ENCODE measurements around the gene SERPIND1. TPM values are rescaled to one million over a fixed set of nuclear protein-coding genes. Genes with fewer than 3 reads are reported as not detected.
"Not testable (repeated sequence)": the region's sequence is repeated elsewhere in the genome, so short reads cannot be mapped to it uniquely, and the experiment has no call there.

SERPIND1 gene
- total RNA-seq, 1 donor from 2014 or later, result not detected

DNA sequence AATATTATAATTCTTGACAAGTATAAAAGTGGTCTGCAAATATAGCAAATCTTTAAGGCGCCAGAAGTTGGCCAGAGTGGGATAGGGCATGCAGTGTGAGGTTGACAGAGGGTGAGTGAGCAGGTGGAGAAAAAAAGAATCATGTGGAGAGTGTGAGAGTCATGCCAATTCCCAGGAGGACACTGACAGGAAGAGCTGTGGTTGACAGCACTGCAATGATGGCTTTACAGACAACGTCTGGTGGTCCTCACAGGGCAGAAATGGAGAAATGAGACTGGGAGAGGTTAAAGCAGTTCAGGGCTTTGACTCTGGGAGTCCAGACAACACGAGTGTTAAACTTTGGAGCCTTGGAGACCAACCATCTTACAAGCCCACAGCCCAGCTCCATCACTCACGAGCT, 34.9 kb downstream of the SERPIND1 start:
- intact Hi-C loops (cut with micrococcal nuclease), result no loop called here
- H3K27me3 Mint-ChIP-seq (ENCODE audit: low read depth), result no peaks in the 10 kb centered on the region
- no peak for DNase-seq (ENCODE audit: low spot score)
- H3K36me3 Mint-ChIP-seq (ENCODE audit: low read depth), result peaks cover 74% of the 10 kb centered on the region
- no peaks in the 10 kb centered on the region for H3K9me3 Mint-ChIP-seq
- H3K27ac Mint-ChIP-seq, result no peak overlapping the region
- no peak overlapping the region for H3K4me3 Mint-ChIP-seq (ENCODE audit: low read depth)
- peaks cover 13% of the 10 kb centered on the region for H3K4me1 Mint-ChIP-seq (ENCODE audit: low read depth)

DNA sequence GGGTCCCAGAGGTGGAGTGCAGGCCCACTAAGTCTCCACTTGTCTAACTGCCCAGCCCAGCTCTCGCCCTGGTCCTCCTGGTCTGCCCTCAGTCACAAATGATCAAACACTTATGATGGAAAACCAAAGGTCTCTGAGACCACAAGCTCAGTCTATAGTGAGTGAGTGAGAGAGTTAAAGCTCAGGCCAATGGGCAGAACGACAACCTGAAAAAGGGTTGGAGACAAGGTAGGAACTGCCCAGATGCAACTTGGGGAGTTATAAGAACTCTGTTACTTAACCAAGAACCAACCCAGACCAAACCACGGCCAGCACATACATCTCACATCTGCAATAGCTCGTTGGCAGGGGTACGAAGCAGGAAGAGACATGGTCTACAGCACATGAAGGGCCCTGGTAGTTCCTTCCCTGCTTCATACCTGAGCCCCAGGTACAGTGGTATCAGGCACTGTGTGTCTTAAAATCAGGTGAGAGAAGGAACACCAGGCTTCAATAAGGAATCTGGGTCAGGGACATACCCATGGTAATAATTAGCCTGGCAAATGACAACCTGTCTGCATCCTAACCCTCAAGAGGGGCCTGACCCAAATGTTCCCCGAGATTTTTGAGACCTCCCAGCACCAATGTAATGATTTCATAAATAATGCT, 35.7 kb downstream of the SERPIND1 start:
- H3K4me3 Mint-ChIP-seq (ENCODE audit: low read depth), result no peak overlapping the region
- H3K27me3 Mint-ChIP-seq (ENCODE audit: low read depth), result no peaks in the 10 kb centered on the region
- peaks cover 73% of the 10 kb centered on the region for H3K36me3 Mint-ChIP-seq (ENCODE audit: low read depth)
- H3K27ac Mint-ChIP-seq, result no peak overlapping the region
- intact Hi-C loops (cut with micrococcal nuclease), result no loop called here
- no peaks in the 10 kb centered on the region for H3K9me3 Mint-ChIP-seq
- peaks cover 13% of the 10 kb centered on the region for H3K4me1 Mint-ChIP-seq (ENCODE audit: low read depth)
- no peak for DNase-seq (ENCODE audit: low spot score)

DNA sequence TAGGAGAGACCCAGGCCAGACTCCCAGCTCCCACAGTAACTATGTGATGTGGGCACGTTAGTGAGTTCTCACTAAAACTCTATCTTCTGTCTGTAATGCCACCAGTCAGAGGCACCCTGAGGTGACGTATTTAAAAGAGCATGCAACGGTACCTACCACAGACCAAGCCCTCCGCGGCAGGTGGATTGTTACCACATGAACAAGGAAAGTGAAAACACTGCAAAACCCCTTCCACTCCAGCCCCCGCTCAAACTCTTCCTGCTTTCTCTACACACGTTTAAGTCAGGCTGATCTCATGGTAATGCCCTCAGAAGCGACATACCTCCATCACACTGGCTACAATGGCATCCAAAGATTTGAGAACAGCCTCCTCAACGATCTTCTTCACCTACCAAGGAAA, 36.7 kb downstream of the SERPIND1 start:
- Mint-ChIP-seq H3K9me3 (no peaks in the 10 kb centered on the region), H3K4me1 (ENCODE audit: low read depth) (peaks cover 13% of the 10 kb centered on the region), H3K27me3 (ENCODE audit: low read depth) (no peaks in the 10 kb centered on the region), H3K36me3 (ENCODE audit: low read depth) (peaks cover 71% of the 10 kb centered on the region), H3K4me3 (ENCODE audit: low read depth) (no peak overlapping the region), H3K27ac (no peak overlapping the region)
- intact Hi-C loops (cut with micrococcal nuclease), result no loop called here
- no peak for DNase-seq (ENCODE audit: low spot score)

DNA sequence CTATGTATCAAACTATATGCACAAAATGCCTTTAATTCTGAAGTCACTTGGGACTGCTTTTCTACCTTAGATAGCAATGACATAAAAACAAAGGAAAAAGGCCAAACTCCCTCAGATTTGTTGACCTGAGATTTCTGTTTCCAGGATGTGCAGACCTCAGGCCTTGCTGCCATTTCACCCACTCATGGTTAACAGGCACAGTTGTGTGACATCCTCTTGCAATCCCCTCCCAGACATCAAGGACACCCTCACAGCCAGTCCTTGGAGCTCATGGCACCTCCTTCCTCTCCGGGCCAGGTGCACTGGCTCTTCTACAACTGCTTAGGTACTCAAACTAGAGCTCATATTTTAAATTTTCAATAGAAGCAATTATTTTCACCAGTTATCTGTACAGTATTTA, 37.3 kb downstream of the SERPIND1 start:
- no peaks in the 10 kb centered on the region for H3K9me3 Mint-ChIP-seq
- DNase-seq (ENCODE audit: low spot score), result no peak
- H3K36me3 Mint-ChIP-seq (ENCODE audit: low read depth), result peaks cover 67% of the 10 kb centered on the region
- intact Hi-C loops (cut with micrococcal nuclease), result no loop called here
- H3K4me1 Mint-ChIP-seq (ENCODE audit: low read depth), result peaks cover 11% of the 10 kb centered on the region
- H3K4me3 Mint-ChIP-seq (ENCODE audit: low read depth), result no peak overlapping the region
- no peaks in the 10 kb centered on the region for H3K27me3 Mint-ChIP-seq (ENCODE audit: low read depth)
- H3K27ac Mint-ChIP-seq, result no peak overlapping the region

DNA sequence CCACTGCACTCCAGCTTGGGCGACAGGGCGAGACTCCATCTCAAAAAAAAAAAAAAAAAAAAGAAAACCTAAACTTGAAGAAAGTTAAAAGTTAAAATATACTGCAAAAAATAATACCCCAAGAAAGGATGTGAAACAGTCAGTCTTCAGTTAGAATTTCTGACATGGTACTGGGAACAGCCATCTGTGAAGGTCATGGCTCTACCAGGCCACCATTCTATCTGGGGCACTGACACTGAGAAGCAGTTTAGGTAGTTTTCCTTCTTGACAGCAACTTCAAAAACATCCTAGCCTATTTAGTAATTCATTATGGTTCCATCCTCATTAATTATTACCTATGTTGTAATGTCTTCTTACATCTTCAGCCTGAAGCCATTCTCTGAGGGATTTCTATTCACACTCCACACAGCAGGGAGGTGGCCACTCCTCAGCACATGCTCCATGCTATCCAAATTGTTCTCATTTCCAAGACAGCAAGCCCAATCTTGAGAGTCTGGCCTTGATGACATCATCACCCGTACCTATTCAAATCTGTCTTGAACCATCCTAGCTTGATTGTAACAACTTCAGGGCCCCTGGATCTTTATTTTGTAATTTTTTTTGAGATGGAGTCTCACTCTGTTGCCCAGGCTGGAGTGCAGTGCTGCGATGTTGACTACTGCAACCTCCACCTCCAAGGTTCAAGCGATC, 38.2 kb downstream of the SERPIND1 start:
- Mint-ChIP-seq H3K27ac (no peak overlapping the region), H3K9me3 (no peaks in the 10 kb centered on the region), H3K4me3 (ENCODE audit: low read depth) (no peak overlapping the region), H3K4me1 (ENCODE audit: low read depth) (peaks cover 11% of the 10 kb centered on the region), H3K27me3 (ENCODE audit: low read depth) (no peaks in the 10 kb centered on the region), H3K36me3 (ENCODE audit: low read depth) (peaks cover 71% of the 10 kb centered on the region)
- DNase-seq (ENCODE audit: low spot score), result no peak
- intact Hi-C loops (cut with micrococcal nuclease), result no loop called here

DNA sequence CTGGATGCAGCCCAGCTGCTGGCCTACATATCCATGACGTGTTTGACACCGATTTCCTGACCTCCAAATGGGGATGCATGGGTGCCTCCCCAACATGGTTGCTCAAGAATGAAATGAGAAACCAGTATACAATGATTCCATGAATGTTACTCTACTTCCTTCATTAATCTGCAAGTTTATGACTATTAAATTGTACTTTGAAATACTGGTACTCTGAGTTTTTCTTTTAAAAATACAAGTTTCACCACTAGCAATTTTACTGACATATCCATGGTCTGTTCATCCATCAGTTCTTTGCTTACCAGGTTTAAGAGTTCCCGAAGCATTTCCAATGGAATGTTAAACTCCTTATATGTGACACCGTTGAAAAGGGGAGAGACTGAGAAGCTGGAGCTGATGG, 39.1 kb downstream of the SERPIND1 start:
- H3K27me3 Mint-ChIP-seq (ENCODE audit: low read depth), result no peaks in the 10 kb centered on the region
- H3K4me1 Mint-ChIP-seq (ENCODE audit: low read depth), result peaks cover 11% of the 10 kb centered on the region
- H3K27ac Mint-ChIP-seq, result no peak overlapping the region
- no peak overlapping the region for H3K4me3 Mint-ChIP-seq (ENCODE audit: low read depth)
- H3K9me3 Mint-ChIP-seq, result no peaks in the 10 kb centered on the region
- peaks cover 67% of the 10 kb centered on the region for H3K36me3 Mint-ChIP-seq (ENCODE audit: low read depth)
- intact Hi-C loops (cut with micrococcal nuclease), result no loop called here
- DNase-seq (ENCODE audit: low spot score), result no peak

DNA sequence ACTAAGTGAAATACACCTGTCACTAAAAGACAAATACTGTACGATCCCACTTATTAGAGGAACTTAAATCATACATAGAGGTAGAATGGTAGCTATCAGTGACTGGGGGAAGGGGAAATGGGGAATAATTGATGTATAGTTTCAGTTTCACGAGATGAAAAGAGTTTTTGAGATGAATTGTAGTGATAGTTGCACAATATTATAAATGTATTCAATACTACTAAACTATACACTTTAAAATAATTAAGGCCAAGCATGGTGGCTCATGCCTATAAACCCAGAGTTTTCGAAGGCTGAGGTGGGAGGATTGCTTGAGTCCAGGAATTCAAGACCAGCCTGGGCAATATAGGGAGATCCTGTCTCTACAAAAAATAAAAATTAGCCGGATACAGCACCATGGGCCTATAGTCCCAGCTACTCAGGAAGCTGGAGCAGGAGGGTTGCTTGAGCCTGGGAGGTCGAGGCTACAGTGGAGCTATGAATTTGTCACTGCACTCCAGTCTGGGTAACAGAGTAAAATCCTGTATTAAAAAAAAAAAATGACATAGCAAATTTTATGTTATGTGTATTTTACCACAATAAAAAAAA, 40.4 kb downstream of the SERPIND1 start:
- peaks cover 71% of the 10 kb centered on the region for H3K36me3 Mint-ChIP-seq (ENCODE audit: low read depth)
- DNase-seq (ENCODE audit: low spot score), result no peak
- H3K4me1 Mint-ChIP-seq (ENCODE audit: low read depth), result peaks cover 11% of the 10 kb centered on the region
- H3K27ac Mint-ChIP-seq, result no peak overlapping the region
- H3K4me3 Mint-ChIP-seq (ENCODE audit: low read depth), result no peak overlapping the region
- H3K27me3 Mint-ChIP-seq (ENCODE audit: low read depth), result no peaks in the 10 kb centered on the region
- H3K9me3 Mint-ChIP-seq, result no peaks in the 10 kb centered on the region
- intact Hi-C loops (cut with micrococcal nuclease), result no loop called here

DNA sequence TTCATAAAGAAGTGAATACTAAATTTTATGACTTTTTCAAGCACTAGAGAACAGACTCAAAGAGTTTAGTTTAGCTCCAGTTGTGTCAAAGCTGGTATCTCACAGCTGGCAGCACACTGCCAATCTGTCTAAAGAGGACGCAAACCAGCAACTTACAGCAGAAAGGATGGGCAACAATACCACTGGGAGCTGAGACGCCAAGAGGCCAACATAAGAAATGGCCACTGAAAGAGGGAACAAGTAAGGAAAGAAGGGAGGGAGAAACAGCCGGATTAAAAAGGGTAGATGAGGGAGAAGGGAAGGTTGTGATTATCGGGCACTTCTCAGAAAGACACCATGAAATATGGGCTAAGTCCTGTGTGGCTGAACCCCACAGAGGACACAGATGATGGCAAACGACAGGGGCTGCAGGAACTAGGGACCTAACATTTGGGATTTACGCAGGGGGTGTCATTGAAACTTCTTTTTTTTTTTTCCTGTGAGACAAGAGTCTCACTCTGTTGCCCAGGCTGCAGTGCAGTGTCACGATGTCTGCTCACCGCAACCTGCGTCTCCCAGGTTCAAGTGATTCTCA, 41.7 kb downstream of the SERPIND1 start:
- H3K4me1 Mint-ChIP-seq (ENCODE audit: low read depth), result peaks cover 10% of the 10 kb centered on the region
- H3K36me3 Mint-ChIP-seq (ENCODE audit: low read depth), result peaks cover 66% of the 10 kb centered on the region
- intact Hi-C loops (cut with micrococcal nuclease), result no loop called here
- H3K9me3 Mint-ChIP-seq, result no peaks in the 10 kb centered on the region
- no peaks in the 10 kb centered on the region for H3K27me3 Mint-ChIP-seq (ENCODE audit: low read depth)
- no peak overlapping the region for H3K4me3 Mint-ChIP-seq (ENCODE audit: low read depth)
- DNase-seq (ENCODE audit: low spot score), result no peak
- H3K27ac Mint-ChIP-seq, result no peak overlapping the region

DNA sequence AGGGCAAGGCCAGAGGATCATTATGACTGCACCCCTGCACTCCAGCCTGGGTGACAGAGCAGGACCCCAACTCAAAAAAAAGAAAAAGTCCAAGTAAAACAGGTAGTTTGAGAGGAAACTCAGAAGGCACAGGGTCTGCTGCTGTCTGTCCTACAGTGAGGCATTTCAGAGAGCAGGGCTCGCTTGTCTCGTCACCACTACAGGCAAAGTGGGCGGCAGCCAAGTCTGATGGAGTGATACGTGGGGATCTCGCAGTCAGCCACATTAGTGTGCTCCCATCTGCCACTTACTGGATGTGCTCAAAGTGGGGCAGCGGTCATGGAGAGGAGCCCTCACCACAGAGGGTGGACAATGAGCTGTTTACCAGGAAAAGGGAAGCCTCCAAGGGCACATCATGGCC, 42.6 kb downstream of the SERPIND1 start:
- H3K27me3 Mint-ChIP-seq (ENCODE audit: low read depth), result no peaks in the 10 kb centered on the region
- intact Hi-C loops (cut with micrococcal nuclease), result no loop called here
- peaks cover under 1% of the 10 kb centered on the region for H3K4me1 Mint-ChIP-seq (ENCODE audit: low read depth)
- H3K27ac Mint-ChIP-seq, result no peak overlapping the region
- no peak for DNase-seq (ENCODE audit: low spot score)
- H3K36me3 Mint-ChIP-seq (ENCODE audit: low read depth), result peaks cover 56% of the 10 kb centered on the region
- no peaks in the 10 kb centered on the region for H3K9me3 Mint-ChIP-seq
- no peak overlapping the region for H3K4me3 Mint-ChIP-seq (ENCODE audit: low read depth)

DNA sequence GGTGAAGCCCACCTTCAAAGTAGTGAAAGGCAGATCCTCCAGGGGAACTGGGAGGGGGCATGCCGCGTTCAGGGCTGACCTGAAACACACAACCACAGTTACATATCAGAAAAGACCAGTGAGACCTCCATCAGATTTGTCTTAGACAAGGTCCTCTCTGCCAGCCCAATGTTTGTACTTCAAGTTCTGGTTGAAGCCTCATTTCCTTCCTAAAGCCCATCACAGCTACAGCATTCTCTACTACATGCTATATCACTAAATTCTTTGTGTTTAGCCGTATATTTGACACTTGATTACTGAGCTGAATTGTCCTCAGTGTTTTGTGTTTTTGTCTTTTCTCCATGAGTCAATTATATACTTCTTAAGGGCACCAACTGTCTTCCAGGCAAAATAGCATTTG, 44.6 kb downstream of the SERPIND1 start:
- Mint-ChIP-seq H3K27ac (no peak overlapping the region), H3K27me3 (ENCODE audit: low read depth) (no peaks in the 10 kb centered on the region), H3K4me1 (ENCODE audit: low read depth) (no peaks in the 10 kb centered on the region), H3K36me3 (ENCODE audit: low read depth) (peaks cover 46% of the 10 kb centered on the region), H3K4me3 (ENCODE audit: low read depth) (no peak overlapping the region), H3K9me3 (no peaks in the 10 kb centered on the region)
- intact Hi-C loops (cut with micrococcal nuclease), result no loop called here
- no peak for DNase-seq (ENCODE audit: low spot score)

DNA sequence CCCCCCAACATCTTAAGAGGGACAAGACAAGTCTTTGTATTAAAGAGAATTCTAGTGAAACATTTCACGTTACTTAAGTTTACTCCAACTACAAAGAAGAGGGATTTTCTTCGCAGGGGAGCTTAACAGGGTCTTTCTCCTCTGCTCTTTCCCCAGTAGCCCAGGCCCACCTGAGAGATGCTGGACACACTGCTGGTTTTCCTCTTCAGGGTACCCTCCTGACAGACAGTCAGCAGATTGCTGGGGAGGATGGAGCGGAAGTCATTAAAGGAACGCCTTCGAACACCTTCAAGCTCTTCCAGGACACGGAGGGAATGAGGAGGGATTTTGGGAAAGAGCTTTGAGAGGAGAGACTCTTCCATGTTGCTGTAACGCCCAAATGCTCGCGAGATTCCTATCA, 45.6 kb downstream of the SERPIND1 start:
- H3K9me3 Mint-ChIP-seq, result no peaks in the 10 kb centered on the region
- no peak for DNase-seq (ENCODE audit: low spot score)
- no peaks in the 10 kb centered on the region for H3K4me1 Mint-ChIP-seq (ENCODE audit: low read depth)
- H3K4me3 Mint-ChIP-seq (ENCODE audit: low read depth), result no peak overlapping the region
- intact Hi-C loops (cut with micrococcal nuclease), result no loop called here
- peaks cover 43% of the 10 kb centered on the region for H3K36me3 Mint-ChIP-seq (ENCODE audit: low read depth)
- no peaks in the 10 kb centered on the region for H3K27me3 Mint-ChIP-seq (ENCODE audit: low read depth)
- no peak overlapping the region for H3K27ac Mint-ChIP-seq

DNA sequence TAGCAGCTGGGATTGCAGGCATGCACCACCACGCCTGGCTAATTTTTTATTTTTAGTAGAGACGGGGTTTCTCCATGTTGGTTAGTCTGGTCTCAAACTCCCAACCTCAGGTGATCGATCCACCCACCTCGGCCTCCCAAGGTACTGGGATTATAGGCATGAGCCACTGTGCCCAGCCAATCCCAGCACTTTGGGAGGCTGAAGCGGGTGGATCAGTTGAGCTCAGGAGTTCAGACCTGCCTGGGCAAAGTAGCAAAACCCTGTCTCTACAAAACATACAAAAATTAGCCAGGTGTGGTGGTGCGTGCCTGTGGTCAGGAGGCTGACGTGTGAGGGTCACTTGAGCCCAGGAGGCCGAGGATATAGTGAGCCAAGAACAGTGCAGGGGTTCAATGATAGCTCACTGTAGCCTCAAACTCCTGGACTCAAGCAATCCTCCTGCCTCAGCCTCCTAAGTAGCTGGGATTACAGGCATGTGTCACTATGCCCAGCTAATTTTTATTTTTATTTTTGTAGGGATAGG, 47.9 kb downstream of the SERPIND1 start:
- H3K27me3 Mint-ChIP-seq (ENCODE audit: low read depth); H3K9me3 Mint-ChIP-seq; H3K4me1 Mint-ChIP-seq (ENCODE audit: low read depth); H3K4me3 Mint-ChIP-seq (ENCODE audit: low read depth); intact Hi-C loops (cut with micrococcal nuclease); H3K27ac Mint-ChIP-seq; DNase-seq (ENCODE audit: low spot score): not testable (repeated sequence)
- H3K36me3 Mint-ChIP-seq (ENCODE audit: low read depth), result peaks cover 39% of the 10 kb centered on the region

DNA sequence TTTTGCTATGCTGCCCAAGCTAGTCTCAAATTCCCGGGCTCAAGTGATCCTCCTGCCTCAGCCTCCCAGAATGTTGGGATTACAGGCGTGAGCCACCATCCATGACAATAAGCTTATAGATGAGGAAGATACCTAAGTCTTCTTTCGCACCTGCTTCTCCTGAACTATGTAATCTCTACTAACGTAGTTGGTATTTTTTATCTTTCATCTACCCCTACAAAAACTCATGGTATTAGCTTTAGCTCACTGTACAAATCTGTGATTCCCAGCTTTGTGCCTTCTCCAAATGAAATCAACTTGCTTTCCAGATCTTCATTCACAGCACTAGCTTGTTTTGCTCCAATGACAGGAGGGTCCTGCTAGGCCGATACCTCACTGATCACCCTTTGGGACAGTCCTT, 48.3 kb downstream of the SERPIND1 start:
- no peaks in the 10 kb centered on the region for H3K9me3 Mint-ChIP-seq
- H3K36me3 Mint-ChIP-seq (ENCODE audit: low read depth), result peaks cover 39% of the 10 kb centered on the region
- no peak overlapping the region for H3K27ac Mint-ChIP-seq
- H3K4me3 Mint-ChIP-seq (ENCODE audit: low read depth), result no peak overlapping the region
- no peaks in the 10 kb centered on the region for H3K4me1 Mint-ChIP-seq (ENCODE audit: low read depth)
- H3K27me3 Mint-ChIP-seq (ENCODE audit: low read depth), result no peaks in the 10 kb centered on the region
- intact Hi-C loops (cut with micrococcal nuclease), result no loop called here
- no peak for DNase-seq (ENCODE audit: low spot score)

Data from activated T-helper 2 cell treated with anti-CD3 and anti-CD28 coated beads, Interferon-gamma antibody, Interleukin-2, Interleukin-4, amounts not matched to agents 10 μg/mL and 5 μg/mL and 100 μg/mL, durations not matched to agents 14 hours and 24 hours and 36 hours (primary cell).